Femur (tissue), 1 donor: Measurements from ENCODE around the gene LPCAT1.
"Not testable (repeated sequence)": the region's sequence is repeated elsewhere in the genome, so short reads cannot be mapped to it uniquely, and the experiment has no call there.

Experiments
- DNase-seq: peaks from one replicate; pipeline ENCODE4 v3.0.0-alpha.2; 2017

Gene LPCAT1

GRCh38 chr5:1540831-1541701 is 17.3 kb upstream of the LPCAT1 start:
- DNase-seq: peak; percentile 17

GRCh38 chr5:1540166-1540565 is 16.4 kb upstream of the LPCAT1 start:
- peak; percentile 13 for DNase-seq

- not testable (repeated sequence) for DNase-seq
Observed at GRCh38 chr5:1539393-1540161, 15.8 kb upstream of the LPCAT1 start.

- DNase-seq: no peak
Observed at GRCh38 chr5:1538741-1539392, 15.1 kb upstream of the LPCAT1 start.

- DNase-seq: no peak
Observed at GRCh38 chr5:1538276-1538675, 14.5 kb upstream of the LPCAT1 start.

GRCh38 chr5:1537603-1538154 is 13.9 kb upstream of the LPCAT1 start:
- DNase-seq: no peak

- no peak for DNase-seq
Observed at GRCh38 chr5:1536871-1537602, 13.3 kb upstream of the LPCAT1 start.

GRCh38 chr5:1536322-1536845 is 12.6 kb upstream of the LPCAT1 start:
- DNase-seq: no peak

- DNase-seq: no peak
Observed at GRCh38 chr5:1535646-1536045, 11.9 kb upstream of the LPCAT1 start.

- no peak for DNase-seq
Observed at GRCh38 chr5:1532384-1532783, 8.6 kb upstream of the LPCAT1 start.

- no peak for DNase-seq
Observed at GRCh38 chr5:1529498-1529897, 5.7 kb upstream of the LPCAT1 start.

- DNase-seq: no peak
Observed at GRCh38 chr5:1527533-1528205, 3.9 kb upstream of the LPCAT1 start.

GRCh38 chr5:1526681-1527131 is 2.9 kb upstream of the LPCAT1 start:
- DNase-seq: peak; percentile 29

GRCh38 chr5:1526190-1526631 is 2.5 kb upstream of the LPCAT1 start:
- peak; percentile 19 for DNase-seq

GRCh38 chr5:1525624-1526189 is 1.9 kb upstream of the LPCAT1 start:
- DNase-seq: peak; percentile 24

GRCh38 chr5:1524799-1525623 is 1.3 kb upstream of the LPCAT1 start:
- DNase-seq: peak; percentile 35

- no peak for DNase-seq
Observed at GRCh38 chr5:1524481-1524798, 680 bp upstream of the LPCAT1 start.

GRCh38 chr5:1523480-1523792 is 324 bp downstream of the LPCAT1 start:
- DNase-seq: no peak

- peak; percentile 35 for DNase-seq
Observed at GRCh38 chr5:1522601-1523479, 920 bp downstream of the LPCAT1 start.
